Testis (tissue), 3 donors: ENCODE results near the gene FLT4. TPM values are rescaled to one million over a fixed set of nuclear protein-coding genes. Genes with fewer than 3 reads are reported as not detected.

Experiments used
- DNase-seq: peaks from one replicate; pipeline ENCODE4 v3.0.0-alpha.2; 2019
- H3K27ac ChIP-seq, 2 donors: fragments of 200-600 bp; sonication (generic); one replicate each; pipeline ENCODE4 v1.5.1; 2019
- H3K27me3 ChIP-seq: fragments of 200-600 bp; sonication (generic); one replicate; pipeline ENCODE4 v1.5.1; 2019
- H3K36me3 ChIP-seq: fragments of 200-600 bp; sonication (generic); one replicate; pipeline ENCODE4 v1.5.1; 2017; ENCODE audit warnings: low read depth; ENCODE audit errors: missing control alignments
- H3K4me1 ChIP-seq: fragments of 200-600 bp; sonication (generic); one replicate; pipeline ENCODE4 v1.5.1; 2019
- H3K4me3 ChIP-seq, 2 donors: fragments of 200-600 bp; sonication (generic); one replicate each; pipeline ENCODE4 v1.5.1; 2017 to 2019
- H3K9me3 ChIP-seq: fragments of 200-600 bp; sonication (generic); one replicate; pipeline ENCODE4 v1.5.1; 2017
- POLR2A ChIP-seq: fragments of 450-650 bp; IDR thresholded peaks from one replicate; pipeline ENCODE4 v1.6.1; 2017; ENCODE audit warnings: antibody characterized with exemption, mild to moderate bottlenecking, moderate library complexity
- WGBS, 2 donors: methylation state at CpG; one replicate each; pipeline ENCODE4 v1.1.5; 2018; 5-methylcytosine and 5-hydroxymethylcytosine counted together
- intact Hi-C: fragments of 100-400 bp; cut with DNase I; formaldehyde crosslinking; loops from one replicate; pipeline ENCODE4 v1.15.1; 2023; ENCODE audit warnings: low total_unique reads
- polyA plus RNA-seq: library from polyadenylated mRNA; stranded (reverse); fragments of 350-450 nt; fragmentation: Illumina TruSeq; extraction: RNeasy Lipid Tissue Mini Kit (QIAGEN cat#74804); gene quantifications from one replicate; pipeline ENCODE4 v1.2.3, GENCODE V29; 2014; ENCODE audit warnings: low read depth, low replicate concordance; ENCODE audit not compliant: insufficient read depth
- total RNA-seq, 2 donors: library from RNA; depleted of rRNA; stranded (reverse); fragments of >200 nt; gene quantifications; one replicate each; pipeline ENCODE4 v1.2.3, GENCODE V29; 2016
- TF ChIP-seq, protein P1 (sequence below), 3 experiments: fragments of 450-650 bp in 2 of 3; fragments of 200-600 bp in 1 of 3; sonication (generic) in 1 of 3; IDR thresholded peaks; one replicate each; pipeline ENCODE4 v1.5.1; 2016 to 2019; ENCODE audit warnings: antibody characterized with exemption in 3 of 3, mild to moderate bottlenecking in 2 of 3, moderate library complexity in 1 of 3

FLT4 gene
- total and polyA plus RNA-seq, 3 donors from 2014 or later, result 11.9 to 24.2 (median 23.5) TPM

DNA sequence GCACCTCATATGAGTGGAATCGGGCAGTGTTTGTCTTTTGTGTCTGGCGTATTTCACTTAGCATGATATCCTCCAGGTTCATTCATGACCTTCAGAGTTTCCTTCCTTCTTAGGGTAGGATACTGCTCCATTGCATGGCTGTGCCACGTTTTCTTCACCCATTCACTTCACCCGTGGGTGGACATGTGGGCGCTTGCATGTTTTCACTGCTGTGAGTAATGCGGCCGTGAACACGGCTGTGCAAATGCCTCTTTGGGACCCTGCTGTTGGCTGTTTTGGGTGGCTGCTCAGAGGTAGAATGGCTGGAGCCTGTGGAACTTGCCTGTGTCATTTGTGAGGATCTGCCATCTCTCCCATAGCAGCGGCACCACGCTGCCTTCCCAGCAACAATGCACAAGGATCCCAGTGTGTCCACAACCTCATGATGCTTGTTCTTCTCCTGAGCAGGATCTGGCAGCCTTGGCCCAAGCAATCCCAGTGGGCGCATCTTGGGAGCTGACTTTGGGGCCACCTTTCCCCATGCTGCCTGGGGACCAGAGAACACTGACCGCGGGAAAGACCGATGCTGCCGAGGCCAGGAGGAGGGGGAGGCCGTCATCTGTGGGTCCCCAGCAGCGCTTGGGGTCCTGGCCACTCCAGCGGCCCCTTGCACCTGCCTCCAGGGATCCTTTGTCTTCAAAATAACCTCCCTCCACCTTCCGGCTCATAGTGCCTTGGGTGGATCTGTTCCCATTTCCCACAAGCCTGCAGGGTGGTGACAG, 55.8 kb downstream of the FLT4 start:
- H3K4me1 ChIP-seq, result peaks cover 3% of the 10 kb centered on the region
- WGBS, 2 donors, result 92 to 94% methylated on average over 17 to 19 of the region's 19 CpGs
- no peak overlapping the region for H3K4me3 ChIP-seq
- H3K9me3 ChIP-seq, result no peaks in the 10 kb centered on the region
- no peak for TF ChIP-seq POLR2A
- TF ChIP-seq, protein P1, sequence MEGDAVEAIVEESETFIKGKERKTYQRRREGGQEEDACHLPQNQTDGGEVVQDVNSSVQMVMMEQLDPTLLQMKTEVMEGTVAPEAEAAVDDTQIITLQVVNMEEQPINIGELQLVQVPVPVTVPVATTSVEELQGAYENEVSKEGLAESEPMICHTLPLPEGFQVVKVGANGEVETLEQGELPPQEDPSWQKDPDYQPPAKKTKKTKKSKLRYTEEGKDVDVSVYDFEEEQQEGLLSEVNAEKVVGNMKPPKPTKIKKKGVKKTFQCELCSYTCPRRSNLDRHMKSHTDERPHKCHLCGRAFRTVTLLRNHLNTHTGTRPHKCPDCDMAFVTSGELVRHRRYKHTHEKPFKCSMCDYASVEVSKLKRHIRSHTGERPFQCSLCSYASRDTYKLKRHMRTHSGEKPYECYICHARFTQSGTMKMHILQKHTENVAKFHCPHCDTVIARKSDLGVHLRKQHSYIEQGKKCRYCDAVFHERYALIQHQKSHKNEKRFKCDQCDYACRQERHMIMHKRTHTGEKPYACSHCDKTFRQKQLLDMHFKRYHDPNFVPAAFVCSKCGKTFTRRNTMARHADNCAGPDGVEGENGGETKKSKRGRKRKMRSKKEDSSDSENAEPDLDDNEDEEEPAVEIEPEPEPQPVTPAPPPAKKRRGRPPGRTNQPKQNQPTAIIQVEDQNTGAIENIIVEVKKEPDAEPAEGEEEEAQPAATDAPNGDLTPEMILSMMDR (IDR thresholded peaks at IDR 0.05), result no peak
- no peaks in the 10 kb centered on the region for H3K36me3 ChIP-seq
- DNase-seq, result peak; percentile 10
- H3K27ac ChIP-seq, result no peak overlapping the region
- intact Hi-C loops, result no loop called here
- no peaks in the 10 kb centered on the region for H3K27me3 ChIP-seq

DNA sequence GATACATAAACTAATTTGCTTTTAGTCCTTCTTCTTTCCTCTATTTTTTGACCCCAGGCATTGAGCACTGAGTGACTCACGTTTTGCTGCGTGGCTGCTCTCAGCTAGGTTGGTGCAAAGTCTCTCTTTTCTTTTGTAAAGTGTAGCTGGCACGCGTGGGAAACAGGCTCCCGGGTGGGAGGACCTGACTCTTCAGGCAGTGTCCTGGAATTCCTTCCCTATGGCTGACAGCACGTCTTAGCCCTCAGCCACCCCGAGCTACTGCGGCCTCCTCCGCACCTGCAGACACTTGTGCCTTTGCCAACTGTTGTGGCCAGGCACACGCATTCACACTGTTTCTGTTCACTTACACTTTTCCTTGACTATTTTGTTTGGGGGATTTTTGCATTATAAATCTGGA, 57.2 kb downstream of the FLT4 start:
- H3K27me3 ChIP-seq, result no peaks in the 10 kb centered on the region
- WGBS, 2 donors, result 54 to 60% methylated on average over 10 of the region's 10 CpGs

DNA sequence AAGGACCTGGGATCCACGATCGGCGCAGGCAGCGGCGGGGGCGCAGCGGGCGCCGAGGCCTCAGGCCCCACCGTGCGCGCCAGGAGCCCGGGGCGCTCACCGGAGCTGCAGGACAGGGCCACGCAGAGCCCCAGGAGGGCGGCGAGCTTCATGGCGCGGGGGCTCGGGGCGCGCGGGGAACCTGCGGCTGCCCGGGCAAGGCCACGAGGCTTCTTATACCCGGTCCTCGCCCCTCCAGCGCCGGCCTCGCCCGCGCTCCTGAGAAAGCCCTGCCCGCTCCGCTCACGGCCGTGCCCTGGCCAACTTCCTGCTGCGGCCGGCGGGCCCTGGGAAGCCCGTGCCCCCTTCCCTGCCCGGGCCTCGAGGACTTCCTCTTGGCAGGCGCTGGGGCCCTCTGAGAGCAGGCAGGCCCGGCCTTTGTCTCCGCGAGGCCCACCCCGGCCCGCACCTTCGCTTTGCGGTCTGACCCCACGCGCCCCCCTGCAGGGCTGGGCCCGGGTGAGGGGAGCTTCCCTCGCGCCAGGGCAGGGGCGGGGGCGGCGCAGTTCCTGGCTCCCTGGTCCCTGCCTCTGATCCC, 58.0 kb downstream of the FLT4 start, which contains the start of gene SCGB3A1:
SCGB3A1 (minus strand) TSS at position 189 of the 577 bp plus-strand sequence; CDS start at position 152, 37 bp downstream.
- intact Hi-C loops, result no loop called here
- no peak for TF ChIP-seq POLR2A
- TF ChIP-seq, protein P1 (IDR thresholded peaks at IDR 0.05), result no peak
- Histone ChIP-seq H3K4me3 (peak within 1 kb of the TSS; percentile 4 to 48), H3K4me1 (peaks cover 3% of the 10 kb centered on the region), H3K9me3 (no peaks in the 10 kb centered on the region), H3K27ac (no peak within 1 kb of the TSS), H3K27me3 (no peaks in the 10 kb centered on the region), H3K36me3 (no peaks in the 10 kb centered on the region)
- 0 to 1% methylated on average over 2 to 41 of the region's 60 CpGs for WGBS, 2 donors
- peak; percentile 18 for DNase-seq

More for the DNA sequence above, 57.2 kb downstream of the FLT4 start:
- intact Hi-C loops, result no loop called here
- H3K36me3 ChIP-seq, result no peaks in the 10 kb centered on the region
- H3K9me3 ChIP-seq, result no peaks in the 10 kb centered on the region
- DNase-seq, result peak; percentile 21
- H3K4me1 ChIP-seq, result peaks cover 3% of the 10 kb centered on the region
- H3K27ac ChIP-seq, result no peak overlapping the region
- TF ChIP-seq, protein P1 (IDR thresholded peaks at IDR 0.05), result no peak
- no peak for TF ChIP-seq POLR2A
- no peak overlapping the region for H3K4me3 ChIP-seq

DNA sequence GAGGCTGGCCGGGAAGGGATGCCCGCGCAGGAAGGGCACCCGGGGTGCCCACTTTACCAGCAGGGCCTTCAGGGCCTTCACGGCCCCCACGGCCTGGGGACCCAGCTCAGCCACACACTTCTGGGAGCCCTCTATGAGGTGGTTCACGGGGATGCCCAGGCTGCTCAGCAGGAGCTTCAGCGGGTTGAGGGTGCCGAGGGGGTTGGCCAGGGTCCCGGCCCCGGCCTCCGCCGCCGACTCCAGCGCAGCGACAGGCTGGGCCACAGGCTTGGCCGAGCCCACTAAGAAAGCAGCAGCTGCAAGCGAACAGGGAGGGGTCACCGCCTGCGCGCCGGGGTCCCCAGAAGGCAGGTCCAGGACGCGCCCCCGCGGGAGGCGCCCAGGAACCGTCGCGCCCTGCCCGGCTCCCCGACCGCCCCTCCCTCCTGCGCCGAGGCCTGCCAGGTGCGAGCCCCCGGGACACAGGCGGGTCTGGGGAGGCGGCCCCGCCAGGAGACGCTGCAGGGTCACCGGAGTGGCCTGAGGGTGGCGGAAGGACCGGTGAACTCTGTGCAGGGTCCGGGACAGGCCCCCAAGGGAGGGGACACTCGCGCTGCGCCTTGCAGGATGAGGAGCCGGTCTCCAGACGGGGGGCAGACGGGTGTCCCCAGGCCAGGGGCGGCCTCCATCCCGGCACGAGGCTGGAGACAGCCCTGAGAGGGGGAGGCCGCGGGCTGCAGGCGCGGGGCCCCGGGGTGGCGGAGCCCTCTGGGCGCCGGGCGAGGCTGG, 58.7 kb downstream of the FLT4 start:
- H3K36me3 ChIP-seq, result no peaks in the 10 kb centered on the region
- peaks cover 3% of the 10 kb centered on the region for H3K4me1 ChIP-seq
- WGBS, 2 donors, result 1% methylated on average over 22 of the region's 63 CpGs; no CpG with 5 or more reads in 1 of the 2 donors
- no peaks in the 10 kb centered on the region for H3K9me3 ChIP-seq
- no peak overlapping the region for H3K27ac ChIP-seq
- no peak for TF ChIP-seq POLR2A
- TF ChIP-seq, protein P1 (IDR thresholded peaks at IDR 0.05), result no peak
- peak; percentile 14 for DNase-seq
- H3K4me3 ChIP-seq, result peak overlapping the region; percentile 4 to 48
- H3K27me3 ChIP-seq, result no peaks in the 10 kb centered on the region
- intact Hi-C loops, result no loop called here
